ENCODE results near the gene ZC3H12D. TPM values are rescaled to one million over a fixed set of nuclear protein-coding genes. Genes with fewer than 3 reads are reported as not detected.

Gene ZC3H12D
- total and polyA plus RNA-seq, 2 of the 8 experiments (the other 6 are each of a cell fraction or from before 2014, with no cell fraction given) = 0.05 to 0.07 TPM

GRCh38 chr6:149483849-149484655, 762 bp downstream of the ZC3H12D start:
- no peak overlapping the region for H3K56ac ChIP-seq (replicated peaks; ENCODE audit: insufficient read length, low read depth, low read length)
- ChIA-PET POLR2A (ENCODE audit: partially characterized antibody) (no interaction called here), CTCF (ENCODE audit: partially characterized antibody) (interaction anchor here (0.9 to 1.6 kb wide), 4 partner anchors 10 to 396 kb away, joined by 3 to 8 read pairs (median 3); no protein-coding TSS in a partner anchor)
- H3K79me1 ChIP-seq (ENCODE audit: low read depth, low read length) = no peaks in the 10 kb centered on the region
- no peak overlapping the region for H2BK12ac ChIP-seq (ENCODE audit: low read depth, low read length)
- H2BK5ac ChIP-seq (ENCODE audit: low read depth, low read length) = no peak overlapping the region
- H2BK120ac ChIP-seq (replicated peaks; ENCODE audit: low read depth, low read length) = no peak overlapping the region
- H4K20me1 ChIP-seq (replicated peaks in 1 of 2; ENCODE audit: control insufficient read depth in 1 of 2, insufficient read depth in 2 of 2, low read length in 2 of 2) = no peaks in the 10 kb centered on the region
- H4K91ac ChIP-seq (replicated peaks; ENCODE audit: insufficient read length, low read length) = no peak overlapping the region
- H3K36me3 ChIP-seq (ENCODE audit: control insufficient read depth in 2 of 4, insufficient read depth in 4 of 4, low read length in 3 of 4) = no peaks in the 10 kb centered on the region
- H4K8ac ChIP-seq (ENCODE audit: extremely low read depth, insufficient read depth, low read length) = no peak overlapping the region
- H3K4me1 ChIP-seq (replicated peaks in 1 of 4; ENCODE audit: control insufficient read depth in 3 of 4, insufficient read depth in 4 of 4, low read length in 3 of 4) = peaks cover 0 to 4% (median under 1%) of the 10 kb centered on the region in 4 experiments; a peak in 2 of 7 replicates
- WGBS, 2 experiments (ENCODE audit: extremely low coverage in 1 of 2, insufficient coverage in 1 of 2, insufficient read length in 1 of 2, insufficient replicate concordance in 2 of 2, low coverage in 1 of 2, low lambda C conversion rate in 2 of 2, missing lambda C conversion rate in 1 of 2) = 88% methylated on average over 11 of the region's 11 CpGs; no CpG with 5 or more reads in 1 of the 2 experiments
- no peak overlapping the region for H3K14ac ChIP-seq (ENCODE audit: insufficient read length)
- DNase-seq (ENCODE audit: low read depth in 1 of 2, low spot score in 2 of 2) = no peak
- H3K23ac ChIP-seq (ENCODE audit: insufficient read length) = no peak overlapping the region
- no peak for FAIRE-seq
- no peak overlapping the region for H2BK20ac ChIP-seq (ENCODE audit: low read length)
- no peaks in the 10 kb centered on the region for H3K27me3 ChIP-seq (replicated peaks in 1 of 4; ENCODE audit: control insufficient read depth in 3 of 4, extremely low read depth in 1 of 4, insufficient read depth in 3 of 4, low read length in 3 of 4)
- no peak overlapping the region for H3K18ac ChIP-seq (ENCODE audit: extremely low read depth, low read length)
- H4K5ac ChIP-seq (ENCODE audit: insufficient read length, low read depth, low read length) = no peak overlapping the region
- H3K79me2 ChIP-seq (ENCODE audit: control insufficient read depth in 1 of 2, insufficient read depth in 2 of 2, low read length in 2 of 2) = no peaks in the 10 kb centered on the region
- H3K4me3 ChIP-seq (ENCODE audit: extremely low read depth in 1 of 4, insufficient read depth in 2 of 4, low read depth in 3 of 4, low read length in 4 of 4) = no peak overlapping the region
- no peak overlapping the region for H3K9ac ChIP-seq (replicated peaks in 1 of 4; ENCODE audit: extremely low read depth in 1 of 4, low read depth in 3 of 4, low read length in 3 of 4)
- no peak overlapping the region for H2AK5ac ChIP-seq (ENCODE audit: low read depth, low read length)
- no peak overlapping the region for H3K4me2 ChIP-seq (ENCODE audit: insufficient read depth in 1 of 2, low read depth in 2 of 2, low read length in 2 of 2)
- H3K9me3 ChIP-seq (ENCODE audit: insufficient read depth in 2 of 2, low read depth in 1 of 2, low read length in 1 of 2) = no peaks in the 10 kb centered on the region
- no peak overlapping the region for H3K27ac ChIP-seq (ENCODE audit: low read depth, low read length)
- no peak overlapping the region for H2BK15ac ChIP-seq (ENCODE audit: low read length)
- H2AFZ ChIP-seq (ENCODE audit: low read length) = no peak overlapping the region
- H3K23me2 ChIP-seq (ENCODE audit: low read depth, low read length) = peaks cover 2% of the 10 kb centered on the region; the same call in 1 of the 2 replicates
- H3K4ac ChIP-seq (replicated peaks; ENCODE audit: insufficient read length, low read depth, low read length) = no peak overlapping the region
- TF ChIP-seq SIN3A (conservative IDR thresholded peaks at IDR 0.05 in 1 of 2, IDR thresholded peaks at IDR 0.05 in 1 of 2; ENCODE audit: low read depth in 1 of 2, low read length in 2 of 2) = no peak
- TF ChIP-seq JUN (IDR thresholded peaks at IDR 0.05; ENCODE audit: low read depth, low read length) = no peak
- no peak for TF ChIP-seq TEAD4 (IDR thresholded peaks at IDR 0.05; ENCODE audit: low read depth, low read length)
- no peak for TF ChIP-seq CREB1 (IDR thresholded peaks at IDR 0.05)
- TF ChIP-seq BCL11A (IDR thresholded peaks at IDR 0.05; ENCODE audit: low read depth in 2 of 2, low read length in 2 of 2) = no peak
- TF ChIP-seq HDAC2 (IDR thresholded peaks at IDR 0.05; ENCODE audit: borderline replicate concordance in 1 of 2, low read depth in 2 of 2, low read length in 2 of 2) = no peak
- TF ChIP-seq SIRT6 (IDR thresholded peaks at IDR 0.05; ENCODE audit: low read length) = no peak
- no peak for TF ChIP-seq CTCF (IDR thresholded peaks at IDR 0.05; ENCODE audit: control extremely low read depth in 1 of 3, insufficient read depth in 1 of 3, low read depth in 1 of 3, low read length in 3 of 3)
- no peak for TF ChIP-seq YY1 (IDR thresholded peaks at IDR 0.05; ENCODE audit: low read depth, low read length)
- TF ChIP-seq TAF1 (IDR thresholded peaks at IDR 0.05; ENCODE audit: low read depth, low read length) = no peak
